H9 (cell line): ENCODE results near the gene TSPYL1. TPM values are rescaled to one million over a fixed set of nuclear protein-coding genes. Genes with fewer than 3 reads are reported as not detected.

Experiments used
- DNase-seq: peaks from one replicate; pipeline ENCODE4 v3.0.0-alpha.2; 2017
- H2AFZ ChIP-seq: one replicate; pipeline ENCODE4 v1.6.1; 2013; ENCODE audit warnings: mild to moderate bottlenecking, low read length, control low read depth, moderate library complexity
- H2AK5ac ChIP-seq: 2 replicates; pipeline ENCODE4 v1.6.1; 2013; ENCODE audit warnings: low read length, control low read depth, mixed read lengths; ENCODE audit not compliant: insufficient read length
- H2BK120ac ChIP-seq: one replicate; pipeline ENCODE4 v1.6.1; 2013; ENCODE audit warnings: low read depth, mild to moderate bottlenecking, low read length, control low read depth, inconsistent platforms; ENCODE audit not compliant: poor library complexity, severe bottlenecking
- H2BK12ac ChIP-seq: 2 replicates; pipeline ENCODE4 v1.6.1; 2013; ENCODE audit warnings: low read length, control low read depth, mixed read lengths, low read depth; ENCODE audit not compliant: insufficient read length
- H2BK15ac ChIP-seq: 2 replicates; pipeline ENCODE4 v1.6.1; 2013; ENCODE audit warnings: low read depth, low read length, control low read depth
- H2BK20ac ChIP-seq: one replicate; pipeline ENCODE4 v1.6.1; 2013; ENCODE audit warnings: low read depth, mild to moderate bottlenecking, low read length, control low read depth, inconsistent platforms; ENCODE audit not compliant: poor library complexity, severe bottlenecking
- H2BK5ac ChIP-seq: 2 replicates; pipeline ENCODE4 v1.6.1; 2013; ENCODE audit warnings: low read length, control low read depth, mixed read lengths; ENCODE audit not compliant: insufficient read length
- H3K14ac ChIP-seq: 2 replicates; pipeline ENCODE4 v1.6.1; 2013; ENCODE audit warnings: low read length, control low read depth; ENCODE audit not compliant: insufficient read depth
- H3K18ac ChIP-seq: 2 replicates; pipeline ENCODE4 v1.6.1; 2013; ENCODE audit warnings: low read depth, mild to moderate bottlenecking, mixed read lengths, low read length, control low read depth; ENCODE audit not compliant: insufficient read length
- H3K23ac ChIP-seq: 2 replicates; pipeline ENCODE4 v1.6.1; 2013; ENCODE audit warnings: low read length, control low read depth, mixed read lengths, low read depth; ENCODE audit not compliant: insufficient read length
- H3K23me2 ChIP-seq: 2 replicates; pipeline ENCODE4 v1.6.1; 2013; ENCODE audit warnings: low read depth, mild to moderate bottlenecking, mixed read lengths, low read length, control low read depth; ENCODE audit not compliant: insufficient read length, poor library complexity, severe bottlenecking
- H3K27ac ChIP-seq: 2 replicates; pipeline ENCODE4 v1.5.1; 2013; ENCODE audit warnings: low read length, control low read depth, mixed read lengths, low read depth; ENCODE audit not compliant: insufficient read length
- H3K27me3 ChIP-seq: 2 replicates; pipeline ENCODE4 v1.6.1; 2013; ENCODE audit warnings: low read length, control low read depth, inconsistent platforms; ENCODE audit not compliant: insufficient read depth
- H3K4ac ChIP-seq: 2 replicates; pipeline ENCODE4 v1.6.1; 2013; ENCODE audit warnings: low read depth, mild to moderate bottlenecking, control low read depth, inconsistent platforms, low read length, moderate library complexity
- H3K4me1 ChIP-seq: 2 replicates; pipeline ENCODE4 v1.6.1; 2013; ENCODE audit warnings: low read length, control low read depth, inconsistent platforms; ENCODE audit not compliant: insufficient read depth
- H3K4me2 ChIP-seq: 2 replicates; pipeline ENCODE4 v1.6.1; 2013; ENCODE audit warnings: low read length, control low read depth, mixed read lengths; ENCODE audit not compliant: insufficient read length, insufficient read depth
- H3K56ac ChIP-seq: 2 replicates; pipeline ENCODE4 v1.6.1; 2013; ENCODE audit warnings: low read depth, mild to moderate bottlenecking, mixed read lengths, low read length, control low read depth; ENCODE audit not compliant: insufficient read length
- H3K79me1 ChIP-seq: 2 replicates; pipeline ENCODE4 v1.6.1; 2013; ENCODE audit warnings: low read depth, mild to moderate bottlenecking, moderate library complexity, low read length, control low read depth, inconsistent platforms; ENCODE audit not compliant: insufficient read depth, poor library complexity, severe bottlenecking
- H3K79me2 ChIP-seq: 2 replicates; pipeline ENCODE4 v1.6.1; 2013; ENCODE audit warnings: low read length, control low read depth, inconsistent platforms; ENCODE audit not compliant: insufficient read depth
- H3K9ac ChIP-seq: 2 replicates; pipeline ENCODE4 v1.6.1; 2013; ENCODE audit warnings: low read length, control low read depth, mixed read lengths; ENCODE audit not compliant: insufficient read length; ENCODE audit errors: extremely low read depth
- H3K9me3 ChIP-seq: one replicate; pipeline ENCODE4 v1.6.1; 2013; ENCODE audit warnings: low read depth, low read length, inconsistent platforms; ENCODE audit not compliant: control insufficient read depth
- H3T11ph ChIP-seq: one replicate; pipeline ENCODE4 v1.6.1; 2013; ENCODE audit warnings: mild to moderate bottlenecking, low read length, control low read depth, inconsistent platforms
- H4K20me1 ChIP-seq: one replicate; pipeline ENCODE4 v1.6.1; 2013; ENCODE audit not compliant: control insufficient read depth, insufficient read length, insufficient read depth
- H4K5ac ChIP-seq: 2 replicates; pipeline ENCODE4 v1.6.1; 2013; ENCODE audit warnings: low read depth, mild to moderate bottlenecking, mixed read lengths, low read length, control low read depth; ENCODE audit not compliant: insufficient read length
- H4K8ac ChIP-seq: replicated peaks from 2 replicates; pipeline ENCODE4 v1.6.1; 2013; ENCODE audit warnings: low read length, control low read depth, mixed read lengths, low read depth; ENCODE audit not compliant: insufficient read length
- H4K91ac ChIP-seq: 2 replicates; pipeline ENCODE4 v1.6.1; 2013; ENCODE audit warnings: low read depth, mild to moderate bottlenecking, moderate library complexity, mixed read lengths, low read length, control low read depth; ENCODE audit not compliant: insufficient read length
- H3K27ac Mint-ChIP-seq, 3 experiments: 2 replicates in 2 of 3; 3 replicates in 1 of 3; pipeline ENCODE4 v1.8.0; 2020 to 2021; ENCODE audit warnings: mixed read lengths in 3 of 3, mild to moderate bottlenecking in 1 of 3, moderate library complexity in 1 of 3
- H3K27me3 Mint-ChIP-seq: 2 replicates; pipeline ENCODE4 v1.8.0; 2021; ENCODE audit warnings: low read depth, mild to moderate bottlenecking, moderate library complexity, mixed read lengths
- H3K36me3 Mint-ChIP-seq, 3 experiments: 2 replicates in 2 of 3; 3 replicates in 1 of 3; pipeline ENCODE4 v1.8.0; 2020 to 2021; ENCODE audit warnings: low read depth in 3 of 3, mixed read lengths in 3 of 3; ENCODE audit not compliant: insufficient read depth in 1 of 3
- H3K4me1 Mint-ChIP-seq, 2 experiments: 2 replicates each; pipeline ENCODE4 v1.8.0; 2020; ENCODE audit warnings: mixed read lengths in 2 of 2
- H3K4me3 Mint-ChIP-seq, 2 experiments: 2 replicates in 1 of 2; 3 replicates in 1 of 2; pipeline ENCODE4 v1.8.0; 2020 to 2021; ENCODE audit warnings: mild to moderate bottlenecking in 2 of 2, mixed read lengths in 2 of 2, moderate library complexity in 1 of 2
- H3K9me3 Mint-ChIP-seq, 2 experiments: 2 replicates in 1 of 2; 3 replicates in 1 of 2; pipeline ENCODE4 v1.8.0; 2020; ENCODE audit warnings: mild to moderate bottlenecking in 2 of 2, mixed read lengths in 2 of 2, moderate library complexity in 1 of 2
- WGBS: extraction: QIAGEN DNeasy Blood & Tissue Kit; methylation state at CpG from one replicate; pipeline ENCODE4 v1.1.7; 2013; ENCODE audit warnings: missing lambda C conversion rate, low lambda C conversion rate, mixed read lengths; ENCODE audit not compliant: insufficient read length; ENCODE audit errors: extremely low coverage; 5-methylcytosine and 5-hydroxymethylcytosine counted together
- total RNA-seq: library from RNA; stranded (reverse); gene quantifications from 2 replicates; pipeline ENCODE4 v1.2.1, GENCODE V29; 2021
- TF ChIP-seq, protein P1 (sequence below): fragments of 200-600 bp; sonication (generic); conservative IDR thresholded peaks from 3 replicates; pipeline ENCODE4 v1.8.0; 2021; ENCODE audit warnings: antibody characterized with exemption, mild to moderate bottlenecking

TSPYL1 gene
- total RNA-seq, 1 experiment from 2014 or later: 75.3 TPM

DNA sequence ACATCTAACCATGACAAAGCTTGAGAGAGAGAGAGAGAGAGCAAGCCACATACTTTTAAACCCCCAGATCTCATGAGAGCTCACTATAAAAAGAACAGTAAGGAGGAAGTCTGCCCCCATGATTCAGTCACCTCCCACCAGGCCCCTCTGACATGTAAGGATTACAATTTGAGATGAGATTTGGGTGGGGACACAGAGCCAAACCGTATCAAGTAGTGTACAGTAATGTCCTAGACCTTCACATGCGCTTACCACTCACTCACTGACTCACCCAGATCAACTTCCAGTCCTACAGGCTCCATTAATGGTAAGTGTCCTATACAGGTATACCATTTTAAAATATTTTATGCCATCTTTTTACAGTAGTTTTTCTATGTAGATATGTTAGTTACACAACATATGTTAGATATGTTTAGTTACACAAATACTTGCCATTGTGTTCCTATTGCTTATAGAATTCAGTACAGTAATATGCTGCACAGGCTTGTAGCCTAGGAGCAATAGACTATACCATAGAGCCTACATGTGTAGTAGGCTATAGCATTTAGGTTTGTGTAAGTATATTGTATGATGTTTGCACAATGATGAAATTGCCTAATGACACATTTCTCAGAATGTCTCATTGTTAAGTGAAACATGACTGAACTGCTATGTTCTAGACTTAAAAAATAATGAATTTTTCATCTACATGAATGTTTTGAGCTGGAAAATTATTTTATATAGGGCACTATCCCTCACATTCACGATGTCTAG, 11.7 kb downstream of the TSPYL1 start:
- Mint-ChIP-seq H3K4me1 (peaks cover 20 to 24% of the 10 kb centered on the region in 2 experiments), H3K9me3 (no peaks in the 10 kb centered on the region; a peak in 2 of 5 replicates), H3K36me3 (no peaks in the 10 kb centered on the region; a peak in 3 of 7 replicates), H3K27me3 (no peaks in the 10 kb centered on the region), H3K27ac (no peak overlapping the region), H3K4me3 (no peak overlapping the region)
- H3K4ac ChIP-seq: no peak overlapping the region
- peaks cover 5% of the 10 kb centered on the region; the same call in 1 of the 2 replicates for H3K4me1 ChIP-seq
- no peak overlapping the region for H4K91ac ChIP-seq
- no peak overlapping the region for H2BK5ac ChIP-seq
- no peak overlapping the region for H3K18ac ChIP-seq
- H2BK12ac ChIP-seq: no peak overlapping the region
- TF ChIP-seq, protein P1, sequence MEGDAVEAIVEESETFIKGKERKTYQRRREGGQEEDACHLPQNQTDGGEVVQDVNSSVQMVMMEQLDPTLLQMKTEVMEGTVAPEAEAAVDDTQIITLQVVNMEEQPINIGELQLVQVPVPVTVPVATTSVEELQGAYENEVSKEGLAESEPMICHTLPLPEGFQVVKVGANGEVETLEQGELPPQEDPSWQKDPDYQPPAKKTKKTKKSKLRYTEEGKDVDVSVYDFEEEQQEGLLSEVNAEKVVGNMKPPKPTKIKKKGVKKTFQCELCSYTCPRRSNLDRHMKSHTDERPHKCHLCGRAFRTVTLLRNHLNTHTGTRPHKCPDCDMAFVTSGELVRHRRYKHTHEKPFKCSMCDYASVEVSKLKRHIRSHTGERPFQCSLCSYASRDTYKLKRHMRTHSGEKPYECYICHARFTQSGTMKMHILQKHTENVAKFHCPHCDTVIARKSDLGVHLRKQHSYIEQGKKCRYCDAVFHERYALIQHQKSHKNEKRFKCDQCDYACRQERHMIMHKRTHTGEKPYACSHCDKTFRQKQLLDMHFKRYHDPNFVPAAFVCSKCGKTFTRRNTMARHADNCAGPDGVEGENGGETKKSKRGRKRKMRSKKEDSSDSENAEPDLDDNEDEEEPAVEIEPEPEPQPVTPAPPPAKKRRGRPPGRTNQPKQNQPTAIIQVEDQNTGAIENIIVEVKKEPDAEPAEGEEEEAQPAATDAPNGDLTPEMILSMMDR: no peak
- no peak overlapping the region for H2BK20ac ChIP-seq
- H4K8ac ChIP-seq: no peak overlapping the region
- no peaks in the 10 kb centered on the region for H4K20me1 ChIP-seq
- H2BK120ac ChIP-seq: no peak overlapping the region
- H3K14ac ChIP-seq: no peak overlapping the region
- no peak overlapping the region for H3K23ac ChIP-seq
- no peak overlapping the region for H2AK5ac ChIP-seq
- H3K27ac ChIP-seq: no peak overlapping the region
- H3K56ac ChIP-seq: no peak overlapping the region
- no peak for DNase-seq
- H3K9ac ChIP-seq: no peak overlapping the region
- no peak overlapping the region for H2AFZ ChIP-seq
- no peaks in the 10 kb centered on the region for H3K79me2 ChIP-seq
- no peak overlapping the region for H3T11ph ChIP-seq
- no peaks in the 10 kb centered on the region for H3K79me1 ChIP-seq
- H3K9me3 ChIP-seq: no peaks in the 10 kb centered on the region
- H3K27me3 ChIP-seq: no peaks in the 10 kb centered on the region
- WGBS: no CpG with 5 or more reads among the region's 3 CpGs
- no peak overlapping the region for H2BK15ac ChIP-seq
- no peak overlapping the region for H4K5ac ChIP-seq
- no peak overlapping the region for H3K4me2 ChIP-seq
- H3K23me2 ChIP-seq: no peaks in the 10 kb centered on the region
